ENCODE measurements around the gene KDM2B.

The KDM2B gene

DNA sequence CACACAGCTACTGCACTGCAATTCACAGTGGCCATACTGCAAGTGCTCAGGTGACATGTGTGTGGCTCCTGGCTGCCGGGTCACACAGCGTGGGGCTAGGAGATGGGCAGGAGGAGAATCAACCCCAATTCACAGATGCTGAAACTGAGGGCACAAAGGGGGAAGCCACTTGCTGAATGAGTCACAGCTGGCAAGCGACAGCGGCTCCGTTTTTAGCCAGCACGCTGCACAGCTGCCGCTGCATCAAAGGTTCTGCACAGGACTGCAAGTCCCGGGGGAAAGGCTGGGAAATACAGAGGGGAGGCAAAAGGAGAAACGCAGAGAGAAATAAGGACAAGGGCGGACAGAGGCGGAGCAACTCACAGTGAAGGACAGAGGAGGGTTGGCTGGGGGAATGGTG lies 57.9 kb downstream of the KDM2B start:
- Histone ChIP-seq H3K79me2 (ENCODE audit: insufficient read depth, low read length) (peaks cover 14% of the 10 kb centered on the region), H3K4me2 (ENCODE audit: insufficient read depth, low read length) (no peak overlapping the region), H3K36me3 (ENCODE audit: insufficient read depth, low read length) (peaks cover 64% of the 10 kb centered on the region), H3K4me1 (ENCODE audit: insufficient read depth, low read length) (no peaks in the 10 kb centered on the region), H3K27ac (ENCODE audit: low read length) (no peak overlapping the region), H3K9me3 (ENCODE audit: insufficient read depth, low read length, severe bottlenecking) (no peaks in the 10 kb centered on the region), H3K9ac (ENCODE audit: low read depth, low read length) (no peak overlapping the region), H2AFZ (ENCODE audit: low read depth, low read length) (no peak overlapping the region), H4K20me1 (ENCODE audit: insufficient read depth, low read length) (peaks cover 10% of the 10 kb centered on the region), H3K27me3 (ENCODE audit: insufficient read depth, low read length, poor library complexity) (no peaks in the 10 kb centered on the region), H3K4me3 (ENCODE audit: low read depth in 1 of 2, low read length in 2 of 2) (no peak overlapping the region)
- DNase-seq (no peak), ATAC-seq (ENCODE audit: insufficient read depth, low read depth) (no peak)
- TF ChIP-seq, protein P1, sequence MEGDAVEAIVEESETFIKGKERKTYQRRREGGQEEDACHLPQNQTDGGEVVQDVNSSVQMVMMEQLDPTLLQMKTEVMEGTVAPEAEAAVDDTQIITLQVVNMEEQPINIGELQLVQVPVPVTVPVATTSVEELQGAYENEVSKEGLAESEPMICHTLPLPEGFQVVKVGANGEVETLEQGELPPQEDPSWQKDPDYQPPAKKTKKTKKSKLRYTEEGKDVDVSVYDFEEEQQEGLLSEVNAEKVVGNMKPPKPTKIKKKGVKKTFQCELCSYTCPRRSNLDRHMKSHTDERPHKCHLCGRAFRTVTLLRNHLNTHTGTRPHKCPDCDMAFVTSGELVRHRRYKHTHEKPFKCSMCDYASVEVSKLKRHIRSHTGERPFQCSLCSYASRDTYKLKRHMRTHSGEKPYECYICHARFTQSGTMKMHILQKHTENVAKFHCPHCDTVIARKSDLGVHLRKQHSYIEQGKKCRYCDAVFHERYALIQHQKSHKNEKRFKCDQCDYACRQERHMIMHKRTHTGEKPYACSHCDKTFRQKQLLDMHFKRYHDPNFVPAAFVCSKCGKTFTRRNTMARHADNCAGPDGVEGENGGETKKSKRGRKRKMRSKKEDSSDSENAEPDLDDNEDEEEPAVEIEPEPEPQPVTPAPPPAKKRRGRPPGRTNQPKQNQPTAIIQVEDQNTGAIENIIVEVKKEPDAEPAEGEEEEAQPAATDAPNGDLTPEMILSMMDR (IDR thresholded peaks at IDR 0.05; ENCODE audit: borderline replicate concordance, extremely low read depth, low read length, poor library complexity, severe bottlenecking) = no peak
- no peak for TF ChIP-seq EZH2 (IDR thresholded peaks at IDR 0.05; ENCODE audit: borderline replicate concordance, low read depth, low read length, severe bottlenecking)

DNA sequence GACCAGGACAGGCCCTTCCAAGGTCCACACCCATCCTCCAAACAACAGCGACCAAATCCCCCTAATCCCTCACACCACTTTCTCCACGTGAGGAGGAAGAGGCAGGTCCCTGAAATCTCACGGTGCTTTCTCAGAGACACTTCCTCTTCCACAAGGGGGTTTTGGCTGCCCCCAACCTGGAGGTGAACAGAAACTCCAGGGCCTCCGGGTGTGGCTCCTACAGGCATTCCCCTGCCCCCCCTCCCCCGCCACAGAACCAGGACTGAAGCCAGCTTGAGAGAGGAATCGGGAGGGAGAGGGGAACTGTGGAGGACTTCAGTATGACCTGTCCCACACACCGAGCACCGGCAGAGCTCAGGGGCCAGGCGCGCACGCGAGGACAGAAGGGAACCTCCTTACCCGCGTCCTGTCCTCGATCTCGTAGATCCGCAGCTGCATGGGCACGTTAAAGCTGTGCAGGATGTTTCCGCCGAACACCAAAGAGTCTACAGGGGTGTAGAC lies 60.2 kb downstream of the KDM2B start:
- H3K27me3 ChIP-seq (ENCODE audit: insufficient read depth, low read length, poor library complexity) = no peaks in the 10 kb centered on the region
- H3K9ac ChIP-seq (ENCODE audit: low read depth, low read length) = no peak overlapping the region
- H3K79me2 ChIP-seq (ENCODE audit: insufficient read depth, low read length) = peaks cover 11% of the 10 kb centered on the region
- no peaks in the 10 kb centered on the region for H3K9me3 ChIP-seq (ENCODE audit: insufficient read depth, low read length, severe bottlenecking)
- H4K20me1 ChIP-seq (ENCODE audit: insufficient read depth, low read length) = peaks cover 10% of the 10 kb centered on the region
- H3K27ac ChIP-seq (ENCODE audit: low read length) = no peak overlapping the region
- DNase-seq (no peak), ATAC-seq (ENCODE audit: insufficient read depth, low read depth) (no peak)
- TF ChIP-seq EZH2 (IDR thresholded peaks at IDR 0.05; ENCODE audit: borderline replicate concordance, low read depth, low read length, severe bottlenecking) = no peak
- TF ChIP-seq, protein P1 (IDR thresholded peaks at IDR 0.05; ENCODE audit: borderline replicate concordance, extremely low read depth, low read length, poor library complexity, severe bottlenecking) = no peak
- no peaks in the 10 kb centered on the region for H3K4me1 ChIP-seq (ENCODE audit: insufficient read depth, low read length)
- peaks cover 63% of the 10 kb centered on the region for H3K36me3 ChIP-seq (ENCODE audit: insufficient read depth, low read length)
- H2AFZ ChIP-seq (ENCODE audit: low read depth, low read length) = no peak overlapping the region
- no peak overlapping the region for H3K4me3 ChIP-seq (ENCODE audit: low read depth in 1 of 2, low read length in 2 of 2)
- H3K4me2 ChIP-seq (ENCODE audit: insufficient read depth, low read length) = no peak overlapping the region

DNA sequence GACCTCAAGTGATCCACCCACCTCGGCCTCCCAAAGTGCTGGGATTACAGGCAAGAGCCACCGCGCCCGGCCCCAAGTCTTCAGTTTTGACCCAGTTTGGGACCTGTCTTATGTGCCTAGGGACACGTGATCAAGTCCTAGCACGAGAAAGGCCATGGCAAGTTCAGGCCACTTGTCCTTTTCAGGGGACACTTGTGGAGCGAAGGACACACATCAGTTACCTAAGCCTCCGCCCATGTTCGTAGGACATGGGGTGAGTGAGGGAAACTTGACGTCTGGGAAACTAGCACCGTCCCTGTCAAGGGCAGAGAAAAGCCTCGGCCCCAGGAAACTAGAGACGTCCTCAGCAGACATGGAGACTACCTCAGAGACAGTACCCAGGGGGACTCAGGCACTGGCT lies 60.7 kb downstream of the KDM2B start:
- no peak for DNase-seq
- Histone ChIP-seq H3K27ac (ENCODE audit: low read length) (no peak overlapping the region), H3K79me2 (ENCODE audit: insufficient read depth, low read length) (peaks cover 11% of the 10 kb centered on the region), H3K4me3 (ENCODE audit: low read depth in 1 of 2, low read length in 2 of 2) (no peak overlapping the region), H4K20me1 (ENCODE audit: insufficient read depth, low read length) (peaks cover 10% of the 10 kb centered on the region), H3K4me1 (ENCODE audit: insufficient read depth, low read length) (no peaks in the 10 kb centered on the region), H3K9me3 (ENCODE audit: insufficient read depth, low read length, severe bottlenecking) (no peaks in the 10 kb centered on the region), H3K27me3 (ENCODE audit: insufficient read depth, low read length, poor library complexity) (no peaks in the 10 kb centered on the region), H3K4me2 (ENCODE audit: insufficient read depth, low read length) (no peak overlapping the region), H3K9ac (ENCODE audit: low read depth, low read length) (no peak overlapping the region), H2AFZ (ENCODE audit: low read depth, low read length) (no peak overlapping the region), H3K36me3 (ENCODE audit: insufficient read depth, low read length) (peaks cover 63% of the 10 kb centered on the region)
- no peak for TF ChIP-seq EZH2 (IDR thresholded peaks at IDR 0.05; ENCODE audit: borderline replicate concordance, low read depth, low read length, severe bottlenecking)
- TF ChIP-seq, protein P1 (IDR thresholded peaks at IDR 0.05; ENCODE audit: borderline replicate concordance, extremely low read depth, low read length, poor library complexity, severe bottlenecking) = no peak
- ATAC-seq (ENCODE audit: insufficient read depth, low read depth) = no peak

DNA sequence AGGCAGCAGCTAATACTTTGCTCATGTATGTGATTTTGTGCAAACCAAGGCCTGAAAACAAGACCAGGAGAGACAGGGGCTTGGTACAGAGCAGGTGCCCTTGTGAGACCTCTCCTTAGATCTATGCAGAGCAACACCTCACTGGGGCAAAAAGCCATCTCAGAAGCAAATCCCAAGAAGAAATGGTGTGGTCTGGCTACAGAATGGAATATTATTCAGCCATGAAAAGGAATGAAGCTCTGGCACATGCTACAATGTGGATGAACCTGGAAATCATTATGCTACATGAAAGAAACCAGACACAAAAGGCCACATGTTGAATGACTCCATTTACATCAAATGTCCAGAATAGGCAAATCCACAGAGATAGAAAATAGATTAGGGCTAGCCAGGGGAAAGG lies 61.6 kb downstream of the KDM2B start:
- ATAC-seq (ENCODE audit: insufficient read depth, low read depth) (no peak), DNase-seq (no peak)
- H3K36me3 ChIP-seq (ENCODE audit: insufficient read depth, low read length) = peaks cover 63% of the 10 kb centered on the region
- H3K27me3 ChIP-seq (ENCODE audit: insufficient read depth, low read length, poor library complexity) = no peaks in the 10 kb centered on the region
- no peak overlapping the region for H3K4me2 ChIP-seq (ENCODE audit: insufficient read depth, low read length)
- H3K9me3 ChIP-seq (ENCODE audit: insufficient read depth, low read length, severe bottlenecking) = no peaks in the 10 kb centered on the region
- H3K9ac ChIP-seq (ENCODE audit: low read depth, low read length) = no peak overlapping the region
- no peak overlapping the region for H3K27ac ChIP-seq (ENCODE audit: low read length)
- H3K4me3 ChIP-seq (ENCODE audit: low read depth in 1 of 2, low read length in 2 of 2) = no peak overlapping the region
- H4K20me1 ChIP-seq (ENCODE audit: insufficient read depth, low read length) = peaks cover 10% of the 10 kb centered on the region
- no peak overlapping the region for H2AFZ ChIP-seq (ENCODE audit: low read depth, low read length)
- TF ChIP-seq, protein P1 (IDR thresholded peaks at IDR 0.05; ENCODE audit: borderline replicate concordance, extremely low read depth, low read length, poor library complexity, severe bottlenecking) = no peak
- TF ChIP-seq EZH2 (IDR thresholded peaks at IDR 0.05; ENCODE audit: borderline replicate concordance, low read depth, low read length, severe bottlenecking) = no peak
- peaks cover 11% of the 10 kb centered on the region for H3K79me2 ChIP-seq (ENCODE audit: insufficient read depth, low read length)
- H3K4me1 ChIP-seq (ENCODE audit: insufficient read depth, low read length) = no peaks in the 10 kb centered on the region
